HG02885 (cell line): ENCODE data around the gene TAC3.
A peak's percentile ranks its signal among the peaks of the same experiment; 100 is the strongest.

Experiments used
- ATAC-seq: cut with Tn5 transposase; IDR thresholded peaks from one replicate; pipeline ENCODE4 v1.9.1; 2021; ENCODE audit warnings: mild to moderate bottlenecking; ENCODE audit not compliant: unreplicated experiment, poor library complexity

The TAC3 gene

GRCh38 chr12:57006809-57007475 lies 9.4 kb downstream of the TAC3 start:
- ATAC-seq = no peak

- ATAC-seq = peak; percentile 70
These were observed 10.1 kb downstream of the TAC3 start, which contains the start of gene ZBTB39 for GRCh38 chr12:57005980-57006808. TSS of gene ZBTB39 (minus strand) at chr12:57006546. CDS start at chr12:57004917, 1,629 bp downstream.

GRCh38 chr12:57004651-57005050 lies 11.7 kb downstream of the TAC3 start:
- ATAC-seq = no peak

GRCh38 chr12:57003395-57003794 lies 12.9 kb downstream of the TAC3 start:
- no peak for ATAC-seq

GRCh38 chr12:57001448-57001906 lies 14.9 kb downstream of the TAC3 start:
- no peak for ATAC-seq

- ATAC-seq = no peak
These were observed 15.9 kb downstream of the TAC3 start for GRCh38 chr12:57000393-57000792.

GRCh38 chr12:56999456-56999855 lies 16.9 kb downstream of the TAC3 start:
- ATAC-seq = no peak

- ATAC-seq = peak; percentile 74
These were observed 17.3 kb downstream of the TAC3 start for GRCh38 chr12:56998981-56999380.

- ATAC-seq = no peak
These were observed 18.0 kb downstream of the TAC3 start for GRCh38 chr12:56998316-56998715.

GRCh38 chr12:56996793-56997545 lies 19.4 kb downstream of the TAC3 start:
- ATAC-seq = no peak

- ATAC-seq = no peak
These were observed 20.3 kb downstream of the TAC3 start for GRCh38 chr12:56995930-56996496.

- no peak for ATAC-seq
These were observed 21.0 kb downstream of the TAC3 start for GRCh38 chr12:56995201-56995929.

GRCh38 chr12:56994231-56994746 lies 22.0 kb downstream of the TAC3 start:
- ATAC-seq = no peak

- ATAC-seq = no peak
These were observed 23.0 kb downstream of the TAC3 start for GRCh38 chr12:56993346-56993745.

- ATAC-seq = no peak
These were observed 24.7 kb downstream of the TAC3 start for GRCh38 chr12:56991319-56992246.

GRCh38 chr12:56990648-56991318 lies 25.5 kb downstream of the TAC3 start:
- ATAC-seq = no peak

GRCh38 chr12:56989861-56990610 lies 26.3 kb downstream of the TAC3 start:
- no peak for ATAC-seq
